ENCODE data around the gene ETS2.

ETS2 gene

GRCh38 chr21:38817371-38818324 is 11.9 kb downstream of the ETS2 start:
- DNase-seq (ENCODE audit: low read depth in 1 of 2, low spot score in 1 of 2): no peak
- no peak overlapping the region for H3K27ac ChIP-seq (replicated peaks)
- no peaks in the 10 kb centered on the region for H3K27me3 ChIP-seq (ENCODE audit: insufficient read depth, poor library complexity, severe bottlenecking)
- H3K4me3 ChIP-seq (replicated peaks; ENCODE audit: insufficient read depth, low read length): no peak overlapping the region
- TF ChIP-seq, protein P1, sequence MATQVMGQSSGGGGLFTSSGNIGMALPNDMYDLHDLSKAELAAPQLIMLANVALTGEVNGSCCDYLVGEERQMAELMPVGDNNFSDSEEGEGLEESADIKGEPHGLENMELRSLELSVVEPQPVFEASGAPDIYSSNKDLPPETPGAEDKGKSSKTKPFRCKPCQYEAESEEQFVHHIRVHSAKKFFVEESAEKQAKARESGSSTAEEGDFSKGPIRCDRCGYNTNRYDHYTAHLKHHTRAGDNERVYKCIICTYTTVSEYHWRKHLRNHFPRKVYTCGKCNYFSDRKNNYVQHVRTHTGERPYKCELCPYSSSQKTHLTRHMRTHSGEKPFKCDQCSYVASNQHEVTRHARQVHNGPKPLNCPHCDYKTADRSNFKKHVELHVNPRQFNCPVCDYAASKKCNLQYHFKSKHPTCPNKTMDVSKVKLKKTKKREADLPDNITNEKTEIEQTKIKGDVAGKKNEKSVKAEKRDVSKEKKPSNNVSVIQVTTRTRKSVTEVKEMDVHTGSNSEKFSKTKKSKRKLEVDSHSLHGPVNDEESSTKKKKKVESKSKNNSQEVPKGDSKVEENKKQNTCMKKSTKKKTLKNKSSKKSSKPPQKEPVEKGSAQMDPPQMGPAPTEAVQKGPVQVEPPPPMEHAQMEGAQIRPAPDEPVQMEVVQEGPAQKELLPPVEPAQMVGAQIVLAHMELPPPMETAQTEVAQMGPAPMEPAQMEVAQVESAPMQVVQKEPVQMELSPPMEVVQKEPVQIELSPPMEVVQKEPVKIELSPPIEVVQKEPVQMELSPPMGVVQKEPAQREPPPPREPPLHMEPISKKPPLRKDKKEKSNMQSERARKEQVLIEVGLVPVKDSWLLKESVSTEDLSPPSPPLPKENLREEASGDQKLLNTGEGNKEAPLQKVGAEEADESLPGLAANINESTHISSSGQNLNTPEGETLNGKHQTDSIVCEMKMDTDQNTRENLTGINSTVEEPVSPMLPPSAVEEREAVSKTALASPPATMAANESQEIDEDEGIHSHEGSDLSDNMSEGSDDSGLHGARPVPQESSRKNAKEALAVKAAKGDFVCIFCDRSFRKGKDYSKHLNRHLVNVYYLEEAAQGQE (IDR thresholded peaks at IDR 0.05; ENCODE audit: insufficient replicate concordance, low read depth): no peak
- TF ChIP-seq POLR2AphosphoS5 (IDR thresholded peaks at IDR 0.05; ENCODE audit: low read depth) (no peak), GABPA (IDR thresholded peaks at IDR 0.05; ENCODE audit: low read depth) (no peak), SPI1 (IDR thresholded peaks at IDR 0.05; ENCODE audit: borderline replicate concordance, low read depth) (no peak)
- TF ChIP-seq, protein P2, sequence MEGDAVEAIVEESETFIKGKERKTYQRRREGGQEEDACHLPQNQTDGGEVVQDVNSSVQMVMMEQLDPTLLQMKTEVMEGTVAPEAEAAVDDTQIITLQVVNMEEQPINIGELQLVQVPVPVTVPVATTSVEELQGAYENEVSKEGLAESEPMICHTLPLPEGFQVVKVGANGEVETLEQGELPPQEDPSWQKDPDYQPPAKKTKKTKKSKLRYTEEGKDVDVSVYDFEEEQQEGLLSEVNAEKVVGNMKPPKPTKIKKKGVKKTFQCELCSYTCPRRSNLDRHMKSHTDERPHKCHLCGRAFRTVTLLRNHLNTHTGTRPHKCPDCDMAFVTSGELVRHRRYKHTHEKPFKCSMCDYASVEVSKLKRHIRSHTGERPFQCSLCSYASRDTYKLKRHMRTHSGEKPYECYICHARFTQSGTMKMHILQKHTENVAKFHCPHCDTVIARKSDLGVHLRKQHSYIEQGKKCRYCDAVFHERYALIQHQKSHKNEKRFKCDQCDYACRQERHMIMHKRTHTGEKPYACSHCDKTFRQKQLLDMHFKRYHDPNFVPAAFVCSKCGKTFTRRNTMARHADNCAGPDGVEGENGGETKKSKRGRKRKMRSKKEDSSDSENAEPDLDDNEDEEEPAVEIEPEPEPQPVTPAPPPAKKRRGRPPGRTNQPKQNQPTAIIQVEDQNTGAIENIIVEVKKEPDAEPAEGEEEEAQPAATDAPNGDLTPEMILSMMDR (IDR thresholded peaks at IDR 0.05; ENCODE audit: insufficient read depth, low read length): no peak

DNA sequence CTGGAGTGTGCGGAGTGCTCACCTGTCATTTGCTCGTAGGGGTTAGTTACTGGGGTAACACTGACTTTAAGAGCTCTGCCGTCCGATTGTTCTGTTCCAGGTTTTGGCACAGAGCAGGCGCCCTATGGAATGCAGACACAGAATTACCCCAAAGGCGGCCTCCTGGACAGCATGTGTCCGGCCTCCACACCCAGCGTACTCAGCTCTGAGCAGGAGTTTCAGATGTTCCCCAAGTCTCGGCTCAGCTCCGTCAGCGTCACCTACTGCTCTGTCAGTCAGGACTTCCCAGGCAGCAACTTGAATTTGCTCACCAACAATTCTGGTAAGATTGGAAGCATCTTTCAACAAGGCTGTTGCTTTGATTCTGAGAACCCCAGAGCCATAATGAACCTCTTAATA is 12.6 kb downstream of the ETS2 start:
- no peak overlapping the region for H3K4me3 ChIP-seq (replicated peaks; ENCODE audit: insufficient read depth, low read length)
- TF ChIP-seq SPI1 (IDR thresholded peaks at IDR 0.05; ENCODE audit: borderline replicate concordance, low read depth) (no peak), GABPA (IDR thresholded peaks at IDR 0.05; ENCODE audit: low read depth) (no peak), POLR2AphosphoS5 (IDR thresholded peaks at IDR 0.05; ENCODE audit: low read depth) (no peak)
- TF ChIP-seq, protein P2 (IDR thresholded peaks at IDR 0.05; ENCODE audit: insufficient read depth, low read length): no peak
- TF ChIP-seq, protein P1 (IDR thresholded peaks at IDR 0.05; ENCODE audit: insufficient replicate concordance, low read depth): no peak
- no peak overlapping the region for H3K27ac ChIP-seq (replicated peaks)
- no peak for DNase-seq (ENCODE audit: low read depth in 1 of 2, low spot score in 1 of 2)
- no peaks in the 10 kb centered on the region for H3K27me3 ChIP-seq (ENCODE audit: insufficient read depth, poor library complexity, severe bottlenecking)

DNA sequence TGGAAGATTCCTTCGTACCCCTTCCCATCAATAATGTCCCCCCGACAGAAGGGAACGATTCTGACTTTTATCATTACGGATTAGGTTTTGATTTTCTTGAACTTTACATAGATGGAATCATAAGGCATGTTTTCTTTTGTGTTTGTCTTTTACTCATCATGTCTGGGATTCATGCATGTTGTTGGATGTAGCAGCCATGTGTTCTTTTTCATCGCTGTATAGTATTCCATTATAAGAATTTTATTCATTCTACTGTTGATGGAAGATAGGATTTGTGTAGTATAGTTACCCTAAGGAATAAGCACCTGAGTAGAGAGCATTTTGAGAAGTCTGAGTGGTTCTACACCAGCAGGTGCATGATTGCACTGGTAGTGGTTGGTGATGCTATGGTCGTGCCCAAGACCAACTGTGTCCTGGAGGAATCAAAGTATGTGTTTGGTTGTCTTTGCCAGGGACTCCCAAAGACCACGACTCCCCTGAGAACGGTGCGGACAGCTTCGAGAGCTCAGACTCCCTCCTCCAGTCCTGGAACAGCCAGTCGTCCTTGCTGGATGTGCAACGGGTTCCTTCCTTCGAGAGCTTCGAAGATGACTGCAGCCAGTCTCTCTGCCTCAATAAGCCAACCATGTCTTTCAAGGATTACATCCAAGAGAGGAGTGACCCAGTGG is 13.5 kb downstream of the ETS2 start:
- H3K27me3 ChIP-seq (ENCODE audit: insufficient read depth, poor library complexity, severe bottlenecking): no peaks in the 10 kb centered on the region
- no peak for DNase-seq (ENCODE audit: low read depth in 1 of 2, low spot score in 1 of 2)
- H3K27ac ChIP-seq (replicated peaks): no peak overlapping the region
- no peak overlapping the region for H3K4me3 ChIP-seq (replicated peaks; ENCODE audit: insufficient read depth, low read length)
- no peak for TF ChIP-seq SPI1 (IDR thresholded peaks at IDR 0.05; ENCODE audit: borderline replicate concordance, low read depth)
- TF ChIP-seq, protein P2 (IDR thresholded peaks at IDR 0.05; ENCODE audit: insufficient read depth, low read length): no peak
- TF ChIP-seq, protein P1 (IDR thresholded peaks at IDR 0.05; ENCODE audit: insufficient replicate concordance, low read depth): no peak
- no peak for TF ChIP-seq GABPA (IDR thresholded peaks at IDR 0.05; ENCODE audit: low read depth)
- no peak; the same call in 1 of the 2 replicates for TF ChIP-seq POLR2AphosphoS5 (IDR thresholded peaks at IDR 0.05; ENCODE audit: low read depth)
